GM03348 (cell line): ENCODE data around the gene NRG4.
"Not testable (repeated sequence)": the region's sequence is repeated elsewhere in the genome, so short reads cannot be mapped to it uniquely, and the experiment has no call there.

ENCODE experiments used
- DNase-seq: peaks from one replicate; pipeline ENCODE4 v3.0.0; 2012; ENCODE audit warnings: low spot score

The NRG4 gene

DNA sequence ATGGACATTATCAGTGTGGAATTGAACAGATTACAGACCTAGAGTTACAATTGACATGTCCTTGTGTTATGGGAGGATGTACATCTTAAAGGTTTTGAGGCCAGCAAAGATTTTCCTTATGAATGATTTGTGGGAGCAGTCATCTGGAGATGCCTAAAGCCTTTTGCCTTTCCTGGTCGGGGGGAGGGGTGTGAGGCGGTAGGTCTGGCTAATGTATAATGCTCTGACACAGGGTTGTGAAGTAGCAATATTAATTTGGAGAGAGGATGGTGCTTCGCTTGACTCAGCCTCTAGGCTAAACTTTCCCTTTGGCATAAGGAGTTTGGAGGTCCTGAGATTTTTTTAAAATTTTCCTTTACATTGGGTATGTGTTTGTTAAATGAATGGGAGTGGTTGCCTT is 85.3 kb downstream of the NRG4 start:
- no peak for DNase-seq

DNA sequence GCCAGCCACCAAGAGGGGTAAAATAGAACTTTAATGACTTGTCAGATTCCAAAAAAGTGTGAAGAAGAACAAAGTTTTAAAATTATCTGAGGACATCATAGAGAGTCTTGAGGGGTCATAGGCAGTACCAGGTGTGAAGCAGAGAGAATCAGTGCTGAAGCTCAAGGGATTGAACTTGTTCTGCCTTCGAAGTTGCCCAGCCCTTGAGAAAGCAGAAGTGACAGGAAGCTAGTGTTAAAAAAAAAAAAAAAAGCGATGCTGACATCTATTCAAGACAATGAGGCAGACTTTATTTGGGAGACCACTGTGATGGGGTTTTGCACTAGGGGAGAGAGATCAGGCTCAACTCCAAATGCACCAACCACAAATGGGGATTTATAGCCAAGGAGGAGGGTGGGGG is 86.8 kb downstream of the NRG4 start:
- no peak for DNase-seq

DNA sequence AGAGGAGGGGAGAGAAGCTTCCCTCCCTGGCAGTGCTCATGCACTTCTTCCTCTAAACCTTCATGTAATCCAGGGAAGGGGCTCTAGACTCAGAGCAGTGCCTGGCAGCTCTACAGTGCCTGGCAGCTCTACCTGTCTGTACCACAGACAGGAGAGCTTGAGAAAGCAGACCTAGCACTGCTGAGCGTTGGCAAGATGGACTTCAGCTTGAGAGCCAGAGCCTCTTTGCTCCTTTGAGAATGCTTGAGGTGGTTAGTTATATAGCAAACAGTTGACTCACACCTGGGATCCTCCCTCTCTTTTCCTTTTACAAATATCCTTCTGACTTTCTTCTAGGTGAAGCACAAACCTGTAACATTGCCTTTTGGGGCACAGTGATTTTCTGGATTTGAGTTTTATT is 87.6 kb downstream of the NRG4 start:
- no peak for DNase-seq

DNA sequence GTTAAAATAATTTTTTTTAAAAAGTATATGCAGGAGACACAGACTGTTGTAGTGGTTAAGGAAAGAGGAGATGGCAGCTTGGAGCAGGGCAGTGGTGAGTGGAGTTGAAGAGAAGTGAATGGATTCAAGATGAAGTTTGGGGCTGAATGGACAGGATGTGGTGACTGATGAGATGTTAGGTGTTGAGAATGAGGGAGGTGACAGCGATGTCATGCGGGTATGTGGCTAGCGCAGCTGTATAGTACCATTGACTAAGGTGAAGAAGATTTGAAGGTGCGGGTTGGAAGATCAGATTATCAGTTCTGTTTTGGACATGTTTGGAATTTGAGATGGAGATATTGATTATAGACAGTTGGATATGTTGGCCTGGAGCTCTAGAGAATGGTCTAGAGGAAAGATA is 88.5 kb downstream of the NRG4 start:
- no peak for DNase-seq

DNA sequence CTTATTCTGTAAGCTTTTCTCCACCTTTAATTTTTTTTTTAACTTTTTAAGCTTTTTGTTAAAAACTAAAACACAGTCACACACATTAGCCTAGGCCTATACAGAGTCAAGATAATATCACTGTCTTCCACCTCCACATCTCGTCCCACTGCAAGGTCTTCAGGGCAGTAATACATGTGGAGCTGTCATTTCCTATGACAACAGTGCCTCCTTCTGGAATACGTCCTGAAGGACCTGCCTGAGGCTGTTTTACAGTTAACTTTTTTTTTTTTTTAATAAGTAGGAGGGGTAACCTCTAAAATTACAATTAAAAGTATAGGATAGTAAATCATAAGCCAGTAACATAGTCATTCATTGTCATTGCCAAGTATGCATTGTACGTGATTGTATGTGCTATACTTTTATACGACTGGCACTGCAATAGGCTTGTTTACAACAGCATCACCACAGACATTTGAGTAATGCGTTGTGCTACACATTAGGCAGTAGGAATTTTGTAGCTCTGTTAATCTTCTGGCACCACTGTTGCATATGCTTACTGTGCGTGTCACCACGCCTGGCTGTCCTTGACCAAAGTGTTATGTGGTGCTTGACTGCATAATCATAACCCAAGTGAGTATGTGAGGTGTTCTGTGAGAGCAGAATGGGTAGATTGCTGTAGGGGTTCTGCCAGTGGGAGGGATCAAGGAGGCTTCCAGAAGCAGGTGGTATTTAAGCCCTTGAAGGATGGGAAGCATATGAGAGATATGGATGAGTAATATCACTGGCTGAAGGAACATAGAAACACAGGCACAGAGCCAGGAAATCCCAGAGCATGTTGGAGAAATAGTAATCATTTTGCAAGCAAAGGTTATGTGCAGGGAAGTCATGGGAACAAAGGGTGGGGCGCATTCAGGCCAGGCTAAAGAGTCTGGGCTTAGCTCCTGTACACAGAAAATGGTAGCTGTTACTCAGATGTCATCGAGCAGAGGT is 90.2 kb downstream of the NRG4 start:
- peak; percentile 33 for DNase-seq

DNA sequence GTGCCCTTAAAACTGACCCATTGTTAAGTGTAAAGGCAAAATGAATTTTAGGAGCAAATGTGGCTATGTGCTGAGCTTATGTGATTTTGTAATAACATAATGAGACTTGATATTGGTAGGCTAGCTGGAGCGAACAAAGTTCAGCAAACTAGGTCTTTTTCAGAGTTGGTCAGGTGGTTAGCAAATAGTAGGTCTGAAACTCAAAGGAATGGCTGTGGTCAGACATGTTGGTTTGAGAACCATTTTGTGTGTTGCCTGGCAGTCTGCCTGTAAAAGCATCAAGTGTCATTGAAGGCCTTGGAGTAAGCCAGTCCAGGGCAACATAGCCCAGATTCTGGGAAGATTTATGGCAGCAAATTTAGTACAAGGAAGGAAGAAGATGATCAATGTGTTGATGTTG is 92.1 kb downstream of the NRG4 start:
- no peak for DNase-seq

DNA sequence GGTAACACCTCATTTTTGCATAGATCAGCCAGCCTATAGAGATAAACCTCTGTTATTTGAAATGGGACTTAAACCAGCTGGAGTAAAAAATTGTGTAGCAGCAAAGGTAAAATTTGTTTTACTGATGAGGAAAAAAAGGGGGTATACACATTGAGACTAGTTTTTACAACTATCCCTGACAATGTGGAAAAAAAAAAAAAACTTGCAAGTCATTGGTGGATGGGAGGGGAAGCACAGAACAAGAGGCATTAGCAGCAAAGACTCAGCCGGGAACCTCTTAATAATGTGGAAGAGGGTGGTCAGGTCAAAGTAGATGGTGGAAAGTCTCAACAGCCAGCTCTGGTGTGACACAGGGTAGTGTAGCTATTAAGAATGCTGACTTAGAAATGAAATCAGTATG is 94.1 kb downstream of the NRG4 start:
- DNase-seq, result no peak

DNA sequence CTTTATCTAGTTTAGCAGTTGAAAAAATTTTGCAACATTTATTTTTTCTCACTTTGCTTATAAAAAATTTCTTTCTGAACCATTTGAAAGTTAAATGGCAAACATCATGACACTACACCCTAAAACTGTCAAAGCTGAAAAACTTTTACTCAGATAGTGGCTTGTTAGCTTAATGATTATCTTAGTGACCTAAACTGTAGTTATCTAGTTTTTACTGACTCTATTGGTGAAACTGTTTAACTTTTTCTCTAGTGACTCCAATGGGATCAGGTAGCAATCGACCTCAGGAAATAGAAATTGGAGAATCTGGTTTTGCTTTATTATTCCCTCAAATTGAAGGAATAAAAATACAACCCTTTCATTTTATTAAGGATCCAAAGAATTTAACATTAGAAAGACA is 95.2 kb downstream of the NRG4 start:
- DNase-seq, result no peak

DNA sequence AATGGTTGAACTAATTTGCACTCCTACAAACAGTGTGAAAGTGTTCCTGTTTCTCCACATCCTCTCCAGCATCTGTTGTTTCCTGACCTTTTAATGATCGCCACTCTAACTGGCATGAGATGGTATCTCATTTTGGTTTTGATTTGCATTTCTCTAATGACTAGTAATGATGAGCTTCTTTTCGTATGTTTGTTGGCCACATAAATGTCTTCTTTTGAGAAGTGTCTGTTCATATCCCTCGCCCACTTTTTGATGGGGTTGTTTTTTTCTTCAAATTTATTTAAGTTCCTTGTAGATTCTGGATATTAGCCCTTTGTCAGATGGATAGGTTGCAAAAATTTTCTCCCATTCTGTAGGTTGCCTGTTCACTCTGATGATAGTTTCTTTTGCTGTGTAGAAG is 101.9 kb downstream of the NRG4 start:
- not testable (repeated sequence) for DNase-seq

DNA sequence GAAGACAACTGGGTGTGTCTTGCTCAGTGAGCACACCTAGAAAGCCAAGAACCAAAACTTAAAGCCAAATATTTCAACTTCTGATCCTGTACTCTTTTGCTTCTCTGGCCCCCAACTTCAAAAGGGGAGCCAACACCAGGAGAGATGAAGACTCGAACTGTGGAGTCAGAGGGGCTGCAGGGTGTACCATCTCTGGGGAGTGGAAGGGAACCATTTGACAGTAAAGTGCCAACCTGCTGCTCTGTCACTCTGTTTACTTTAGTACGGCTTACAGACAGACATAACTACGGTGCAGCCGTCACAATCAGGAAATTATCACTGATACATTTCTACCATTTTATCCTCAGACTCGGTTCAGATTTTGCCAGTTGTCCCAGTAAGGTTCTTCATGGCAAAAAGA is 107.0 kb downstream of the NRG4 start:
- no peak for DNase-seq

DNA sequence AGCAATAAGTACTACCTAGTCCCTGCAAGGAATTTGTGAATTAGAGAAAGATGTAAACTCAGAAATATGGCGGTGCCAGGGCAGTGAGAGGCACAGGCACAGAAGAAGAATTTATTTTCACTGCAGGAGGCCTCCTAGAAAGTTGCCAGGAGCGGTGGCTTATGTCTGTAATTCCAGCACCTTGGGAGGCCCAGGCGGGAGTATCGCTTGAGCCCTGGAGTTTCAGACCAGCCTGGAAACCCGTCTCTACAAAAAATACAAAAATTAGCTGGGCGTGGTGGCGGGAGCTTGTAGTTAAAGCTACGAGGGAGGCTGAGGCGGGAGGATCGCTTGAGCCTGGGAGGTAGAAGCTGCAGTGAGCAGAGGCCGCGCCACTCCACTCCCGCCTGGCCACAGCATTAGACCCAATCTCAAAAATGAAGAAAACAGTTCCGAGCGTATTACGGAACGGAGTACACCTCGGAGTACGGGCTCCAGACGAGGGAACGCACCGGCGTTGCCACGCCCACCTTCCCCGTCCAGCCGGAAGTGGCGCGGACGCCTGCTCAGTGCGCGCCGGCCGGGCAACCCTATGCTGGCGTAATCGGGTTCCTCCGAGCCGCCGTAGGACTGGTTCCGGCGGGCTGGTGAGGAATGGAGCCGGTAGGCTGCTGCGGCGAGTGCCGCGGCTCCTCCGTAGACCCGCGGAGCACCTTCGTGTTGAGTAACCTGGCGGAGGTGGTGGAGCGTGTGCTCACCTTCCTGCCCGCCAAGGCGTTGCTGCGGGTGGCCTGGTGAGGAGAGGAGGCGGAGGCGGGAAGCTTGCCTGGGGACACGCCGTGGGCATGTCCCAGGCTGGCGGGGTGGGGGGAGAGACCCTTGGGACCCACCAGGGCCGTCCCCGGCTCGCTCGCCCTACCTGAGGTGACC is 108.6 kb downstream of the NRG4 start, which contains the start of gene FBXO22:
TSS of gene FBXO22 (plus strand) at position 548 of the 909 bp plus-strand sequence. CDS start at position 634, 86 bp downstream.
- peak; percentile 95 for DNase-seq

DNA sequence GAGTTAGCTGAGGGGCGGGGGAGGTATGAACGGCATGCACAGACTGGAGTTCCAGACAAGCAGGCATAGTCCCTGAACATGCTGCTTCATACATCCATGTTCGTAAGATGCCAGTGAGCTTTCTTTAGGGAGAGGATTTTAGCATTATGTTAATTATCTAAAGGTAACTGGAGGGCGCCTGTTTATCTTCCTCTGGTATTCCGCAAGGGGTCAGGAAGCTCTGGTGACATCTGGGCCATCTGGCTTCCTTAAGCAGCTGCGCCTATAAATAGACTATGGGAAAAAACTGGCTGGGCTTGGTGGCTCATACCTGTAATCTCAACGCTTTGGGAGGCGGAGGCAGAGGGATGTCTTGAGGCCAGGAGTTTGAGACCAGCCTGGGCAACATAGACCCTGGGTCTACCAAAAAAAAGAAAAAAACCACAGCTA is 110.1 kb downstream of the NRG4 start:
- no peak for DNase-seq

DNA sequence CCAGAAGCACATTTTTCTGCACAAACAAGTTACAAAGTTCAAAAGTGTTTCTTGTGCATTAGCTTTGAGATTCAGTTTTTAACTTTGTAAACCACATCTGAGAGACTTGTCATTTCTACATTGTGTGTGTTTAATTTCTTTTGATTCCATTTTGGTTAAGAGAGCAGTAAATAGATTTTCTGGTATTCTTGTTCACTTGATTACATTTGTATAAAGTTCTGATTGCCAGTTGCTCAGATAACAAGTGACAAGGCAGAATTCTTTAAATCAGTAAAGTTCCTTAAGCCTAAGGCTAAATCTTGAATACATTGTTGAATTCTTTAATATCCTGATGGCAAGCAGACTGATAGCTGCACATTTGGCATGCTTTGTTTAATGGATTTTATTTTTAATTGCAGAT is 111.6 kb downstream of the NRG4 start:
- no peak for DNase-seq

DNA sequence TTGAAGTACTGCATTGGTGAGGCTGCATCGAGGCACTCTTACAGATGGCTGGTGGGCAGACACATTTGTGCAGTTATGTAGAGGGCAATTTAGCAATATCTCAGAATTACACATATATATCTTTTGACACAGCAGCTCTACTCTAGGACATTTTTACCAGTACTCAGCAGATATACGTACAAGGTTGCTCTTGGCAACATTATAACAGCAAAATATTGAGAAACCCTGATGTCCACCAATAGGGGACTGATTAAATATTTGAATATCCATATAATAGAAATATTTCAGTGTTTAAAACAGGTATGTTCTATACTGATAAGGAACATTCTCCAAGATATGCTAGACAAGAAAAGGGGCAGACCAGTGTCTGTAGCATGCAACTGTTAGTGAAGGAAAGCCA is 116.5 kb downstream of the NRG4 start:
- DNase-seq, result no peak

DNA sequence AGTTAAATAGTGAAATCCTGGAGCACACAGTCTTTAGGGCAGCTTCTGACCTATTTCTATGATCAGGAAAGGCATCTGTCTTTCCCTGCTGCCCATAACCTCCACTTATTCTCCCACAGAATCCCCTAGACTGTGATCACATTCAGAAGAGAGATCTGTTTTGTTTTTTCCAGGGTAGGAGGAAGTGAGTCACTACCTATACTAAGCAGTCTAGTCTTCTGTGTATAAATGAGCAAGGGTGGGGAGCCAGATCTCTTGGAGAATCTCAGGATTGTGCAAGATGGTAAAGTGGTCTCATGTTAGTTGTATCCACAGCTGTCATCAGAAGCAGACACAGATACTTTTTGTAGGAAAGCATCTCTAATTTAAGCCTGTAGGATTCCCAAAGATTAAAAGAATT is 120.3 kb downstream of the NRG4 start:
- peak; percentile 69 for DNase-seq
